Stomach (tissue), 9 donors: Measurements from ENCODE around the gene NLN. TPM values are rescaled to one million over a fixed set of nuclear protein-coding genes. Genes with fewer than 3 reads are reported as not detected.

Experiments used
- DNase-seq, 2 donors: peaks; one replicate each; pipeline versions ENCODE4 v3.0.0 to v3.0.0-alpha.2; 2013 to 2019
- H3K27ac ChIP-seq, 5 donors: fragments of 200-600 bp in 4 of 5; sonication (generic) in 4 of 5; one replicate each; pipeline ENCODE4 v1.5.1; 2013 to 2019; ENCODE audit warnings: mild to moderate bottlenecking in 1 of 5, moderate library complexity in 1 of 5
- H3K27me3 ChIP-seq, 3 donors: fragments of 200-600 bp; sonication (generic); one replicate each; pipeline ENCODE4 v1.5.1; 2017 to 2019; ENCODE audit warnings: mixed run types in 1 of 3
- H3K36me3 ChIP-seq, 4 donors: fragments of 200-600 bp; sonication (generic); 1 replicate in 3 of 4; 2 replicates in 1 of 4; pipeline ENCODE4 v1.5.1; 2016 to 2019
- H3K4me1 ChIP-seq, 4 donors: fragments of 200-600 bp; sonication (generic); one replicate each; pipeline ENCODE4 v1.5.1; 2016 to 2019
- H3K4me3 ChIP-seq, 4 donors: fragments of 200-600 bp; sonication (generic) in 3 of 4; one replicate each; pipeline ENCODE4 v1.5.1; 2016 to 2019; ENCODE audit warnings: mild to moderate bottlenecking in 1 of 4
- H3K9me3 ChIP-seq, 4 donors: fragments of 200-600 bp; sonication (generic); one replicate each; pipeline ENCODE4 v1.5.1; 2016 to 2019
- EP300 ChIP-seq: sonication (generic); formaldehyde crosslinking; IDR thresholded peaks from one replicate; pipeline ENCODE4 v1.6.1; 2017; ENCODE audit warnings: antibody characterized with exemption
- POLR2A ChIP-seq, 4 donors: fragments of 450-650 bp; IDR thresholded peaks; one replicate each; pipeline ENCODE4 v1.6.1; 2016; ENCODE audit warnings: antibody characterized with exemption in 4 of 4, control low read depth in 2 of 4, mild to moderate bottlenecking in 1 of 4, moderate library complexity in 1 of 4
- POLR2AphosphoS5 ChIP-seq, 3 donors: sonication (generic); formaldehyde crosslinking; IDR thresholded peaks; one replicate each; pipeline ENCODE4 v1.6.1; 2016; ENCODE audit warnings: antibody characterized with exemption in 3 of 3
- WGBS, 5 donors: extraction: QIAGEN DNeasy Blood & Tissue Kit in 3 of 5; methylation state at CpG; one replicate each; pipeline versions ENCODE4 v1.1.5 to v1.1.7; 2013 to 2018; 5-methylcytosine and 5-hydroxymethylcytosine counted together
- intact Hi-C: fragments of 100-400 bp; cut with DNase I; formaldehyde crosslinking; loops from one replicate; pipeline ENCODE4 v1.15.1; 2023; ENCODE audit warnings: low total_unique reads
- polyA plus RNA-seq, 3 donors: library from polyadenylated mRNA; stranded (reverse); fragments of 200-250 nt; gene quantifications; one replicate each; pipeline ENCODE4 v1.2.3, GENCODE V29; 2013
- total RNA-seq, 5 donors: library from RNA; depleted of rRNA; stranded (reverse); fragments of >200 nt; gene quantifications; one replicate each; pipeline versions ENCODE4 v1.1.0 to v1.2.3, GENCODE V29; 2014 to 2016
- TF ChIP-seq, protein P1 (sequence below), 7 experiments: fragments of 450-650 bp in 4 of 7; fragments of 200-600 bp in 3 of 7; sonication (generic) in 3 of 7; IDR thresholded peaks; one replicate each; pipeline ENCODE4 v1.5.1; 2016 to 2019; ENCODE audit warnings: antibody characterized with exemption in 7 of 7, control low read depth in 2 of 7, mild to moderate bottlenecking in 1 of 7
- donor health status: healthy with polysubstance abuse.
- donor health status: Bipolar disorder and iron deficiency.
- donor health status: healthy.

Gene NLN
- total and polyA plus RNA-seq, 8 donors: 0.58 to 27.5 (median 9.3) TPM

DNA sequence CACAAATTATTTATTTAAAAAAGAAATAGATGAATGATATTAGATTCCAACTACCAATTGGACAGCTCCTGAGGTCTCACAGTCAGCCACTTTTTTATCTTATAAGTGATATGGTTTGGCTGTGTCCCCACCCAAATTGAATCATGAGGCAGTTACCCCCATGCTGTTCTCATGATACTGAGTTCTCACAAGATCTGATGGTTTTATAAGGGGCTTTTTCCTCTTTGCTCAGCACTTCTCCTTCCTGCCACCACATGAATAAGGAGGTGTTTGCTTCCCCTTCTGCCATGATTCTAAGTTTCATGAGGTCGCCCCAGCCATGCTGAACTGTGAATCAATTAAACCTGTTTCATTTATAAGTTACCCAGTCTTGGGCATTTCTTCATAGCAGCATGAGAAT lies 12.9 kb downstream of the NLN start:
- 75 to 92% (median 82%) methylated on average over 1 of the region's 1 CpG for WGBS, 5 donors
- Histone ChIP-seq H3K4me3 (no peak overlapping the region), H3K4me1 (no peaks in the 10 kb centered on the region), H3K27me3 (no peaks in the 10 kb centered on the region), H3K36me3 (no peaks in the 10 kb centered on the region), H3K27ac (no peak overlapping the region), H3K9me3 (no peaks in the 10 kb centered on the region)
- intact Hi-C loops: no loop called here
- TF ChIP-seq EP300: no peak
- TF ChIP-seq POLR2A (IDR thresholded peaks at IDR 0.05): no peak
- no peak for DNase-seq

DNA sequence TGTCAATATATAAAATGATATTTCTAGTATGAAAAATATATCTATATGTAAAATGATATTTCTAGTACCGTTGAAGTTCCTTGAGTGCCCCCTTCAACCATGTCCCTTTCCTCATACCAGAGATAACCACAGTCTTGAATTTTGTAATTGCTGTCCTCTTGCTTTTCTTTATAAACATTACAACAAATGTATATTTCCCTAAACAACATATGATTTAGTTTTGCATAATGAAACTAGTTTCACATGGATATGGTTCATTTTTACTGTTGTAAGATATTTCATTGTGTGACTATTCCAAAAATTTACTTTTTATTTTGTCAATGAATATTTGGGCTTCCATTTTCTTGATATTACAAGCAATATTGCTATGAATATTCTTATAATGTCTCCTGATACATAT lies 14.0 kb downstream of the NLN start:
- Histone ChIP-seq H3K27me3 (no peaks in the 10 kb centered on the region), H3K4me1 (no peaks in the 10 kb centered on the region), H3K27ac (no peak overlapping the region), H3K36me3 (no peaks in the 10 kb centered on the region), H3K9me3 (no peaks in the 10 kb centered on the region), H3K4me3 (no peak overlapping the region)
- DNase-seq: no peak
- intact Hi-C loops: no loop called here
- WGBS, 5 donors: 81 to 94% (median 89%) methylated on average over 1 of the region's 1 CpG
- TF ChIP-seq POLR2A (IDR thresholded peaks at IDR 0.05) (no peak), POLR2AphosphoS5 (IDR thresholded peaks at IDR 0.05) (no peak), EP300 (no peak)
- TF ChIP-seq, protein P1, sequence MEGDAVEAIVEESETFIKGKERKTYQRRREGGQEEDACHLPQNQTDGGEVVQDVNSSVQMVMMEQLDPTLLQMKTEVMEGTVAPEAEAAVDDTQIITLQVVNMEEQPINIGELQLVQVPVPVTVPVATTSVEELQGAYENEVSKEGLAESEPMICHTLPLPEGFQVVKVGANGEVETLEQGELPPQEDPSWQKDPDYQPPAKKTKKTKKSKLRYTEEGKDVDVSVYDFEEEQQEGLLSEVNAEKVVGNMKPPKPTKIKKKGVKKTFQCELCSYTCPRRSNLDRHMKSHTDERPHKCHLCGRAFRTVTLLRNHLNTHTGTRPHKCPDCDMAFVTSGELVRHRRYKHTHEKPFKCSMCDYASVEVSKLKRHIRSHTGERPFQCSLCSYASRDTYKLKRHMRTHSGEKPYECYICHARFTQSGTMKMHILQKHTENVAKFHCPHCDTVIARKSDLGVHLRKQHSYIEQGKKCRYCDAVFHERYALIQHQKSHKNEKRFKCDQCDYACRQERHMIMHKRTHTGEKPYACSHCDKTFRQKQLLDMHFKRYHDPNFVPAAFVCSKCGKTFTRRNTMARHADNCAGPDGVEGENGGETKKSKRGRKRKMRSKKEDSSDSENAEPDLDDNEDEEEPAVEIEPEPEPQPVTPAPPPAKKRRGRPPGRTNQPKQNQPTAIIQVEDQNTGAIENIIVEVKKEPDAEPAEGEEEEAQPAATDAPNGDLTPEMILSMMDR (IDR thresholded peaks at IDR 0.05): no peak

DNA sequence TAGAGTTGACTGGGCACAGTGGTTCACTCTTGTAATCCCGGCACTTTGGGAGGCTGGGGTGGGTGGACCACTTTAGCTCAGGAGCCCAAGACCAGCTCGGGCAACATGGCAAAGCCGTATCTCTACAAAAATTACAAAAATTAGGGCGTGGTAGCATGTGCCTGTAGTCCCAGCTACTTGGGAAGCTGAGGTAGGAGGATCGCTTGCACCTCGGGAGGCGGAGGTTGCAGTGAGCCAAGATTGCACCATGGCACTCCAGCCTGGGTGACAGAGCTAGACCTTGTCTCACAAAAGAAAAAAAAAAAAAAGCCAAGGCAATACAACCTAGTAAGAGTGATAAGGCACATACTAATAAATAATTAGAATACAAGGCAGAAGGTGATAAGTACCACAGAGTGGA lies 15.8 kb downstream of the NLN start:
- H3K9me3 ChIP-seq: no peaks in the 10 kb centered on the region
- WGBS, 5 donors: 38 to 70% (median 63%) methylated on average over 7 of the region's 7 CpGs
- TF ChIP-seq EP300: no peak

DNA sequence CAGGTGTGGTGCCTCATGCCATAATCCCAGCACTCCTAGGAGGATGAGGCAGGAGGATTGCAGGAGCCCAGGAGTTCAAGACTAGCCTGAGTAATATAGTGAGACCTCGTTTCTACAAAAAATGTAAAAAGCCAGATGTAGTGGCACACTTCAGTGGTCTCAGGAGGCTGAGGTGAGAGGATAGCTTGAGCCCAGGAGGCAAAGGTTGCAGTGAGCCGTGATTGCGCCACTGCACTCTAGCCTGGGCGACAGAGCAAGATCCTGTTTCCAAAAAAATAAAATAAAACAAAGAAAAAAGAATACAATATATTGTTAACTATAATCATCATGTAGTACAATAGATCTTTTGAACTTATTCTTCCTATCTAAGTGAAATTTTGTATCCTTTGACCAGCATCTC lies 16.3 kb downstream of the NLN start:
- no peak overlapping the region for H3K27ac ChIP-seq
- intact Hi-C loops: no loop called here
- H3K4me1 ChIP-seq: peaks cover 0 to 7% (median 3%) of the 10 kb centered on the region in 4 donors
- TF ChIP-seq POLR2AphosphoS5 (IDR thresholded peaks at IDR 0.05): no peak
- no peak for TF ChIP-seq POLR2A (IDR thresholded peaks at IDR 0.05)
- no peak for TF ChIP-seq EP300
- TF ChIP-seq, protein P1 (IDR thresholded peaks at IDR 0.05): no peak
- no peaks in the 10 kb centered on the region for H3K36me3 ChIP-seq
- no peak overlapping the region for H3K4me3 ChIP-seq
- 73 to 92% (median 79%) methylated on average over 4 of the region's 4 CpGs for WGBS, 5 donors
- no peak for DNase-seq
- H3K27me3 ChIP-seq: no peaks in the 10 kb centered on the region
- no peaks in the 10 kb centered on the region for H3K9me3 ChIP-seq

More for the DNA sequence above, 15.8 kb downstream of the NLN start:
- Histone ChIP-seq H3K27me3 (no peaks in the 10 kb centered on the region), H3K4me3 (no peak overlapping the region), H3K36me3 (no peaks in the 10 kb centered on the region), H3K27ac (no peak overlapping the region), H3K4me1 (peaks cover 0 to 6% (median 3%) of the 10 kb centered on the region in 4 donors)
- intact Hi-C loops: no loop called here
- DNase-seq: no peak

DNA sequence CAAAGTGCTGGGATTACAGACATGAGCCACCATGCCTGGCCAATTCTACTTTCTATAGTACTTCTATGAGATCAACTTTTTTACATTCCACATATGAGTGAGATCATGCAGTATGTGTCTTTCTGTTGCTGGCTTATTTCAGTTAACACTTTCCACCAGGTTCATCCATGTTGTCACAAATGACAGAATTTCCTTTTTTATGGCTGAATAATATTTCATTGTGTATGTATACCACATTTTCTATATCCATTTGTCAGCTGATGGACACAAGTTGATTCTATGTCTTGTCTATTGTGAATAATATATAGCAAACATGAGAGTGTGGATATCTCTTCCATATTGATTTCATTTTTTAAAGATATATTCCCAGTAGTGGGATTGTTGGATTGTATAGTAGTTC lies 17.2 kb downstream of the NLN start:
- intact Hi-C loops: no loop called here
- TF ChIP-seq EP300 (no peak), POLR2A (IDR thresholded peaks at IDR 0.05) (no peak), POLR2AphosphoS5 (IDR thresholded peaks at IDR 0.05) (no peak)
- TF ChIP-seq, protein P1 (IDR thresholded peaks at IDR 0.05): no peak
- H3K4me1 ChIP-seq: peaks cover 0 to 7% (median 3%) of the 10 kb centered on the region in 4 donors

More for the DNA sequence above, 17.2 kb downstream of the NLN start:
- no peak for DNase-seq
- Histone ChIP-seq H3K9me3 (no peaks in the 10 kb centered on the region), H3K36me3 (no peaks in the 10 kb centered on the region), H3K27me3 (no peaks in the 10 kb centered on the region), H3K4me3 (no peak overlapping the region), H3K27ac (no peak overlapping the region)
